ENCODE data around the gene PDZD4. TPM values are rescaled to one million over a fixed set of nuclear protein-coding genes. Genes with fewer than 3 reads are reported as not detected.

PDZD4 gene
- total RNA-seq, 1 donor from 2014 or later: 4.8 TPM

DNA sequence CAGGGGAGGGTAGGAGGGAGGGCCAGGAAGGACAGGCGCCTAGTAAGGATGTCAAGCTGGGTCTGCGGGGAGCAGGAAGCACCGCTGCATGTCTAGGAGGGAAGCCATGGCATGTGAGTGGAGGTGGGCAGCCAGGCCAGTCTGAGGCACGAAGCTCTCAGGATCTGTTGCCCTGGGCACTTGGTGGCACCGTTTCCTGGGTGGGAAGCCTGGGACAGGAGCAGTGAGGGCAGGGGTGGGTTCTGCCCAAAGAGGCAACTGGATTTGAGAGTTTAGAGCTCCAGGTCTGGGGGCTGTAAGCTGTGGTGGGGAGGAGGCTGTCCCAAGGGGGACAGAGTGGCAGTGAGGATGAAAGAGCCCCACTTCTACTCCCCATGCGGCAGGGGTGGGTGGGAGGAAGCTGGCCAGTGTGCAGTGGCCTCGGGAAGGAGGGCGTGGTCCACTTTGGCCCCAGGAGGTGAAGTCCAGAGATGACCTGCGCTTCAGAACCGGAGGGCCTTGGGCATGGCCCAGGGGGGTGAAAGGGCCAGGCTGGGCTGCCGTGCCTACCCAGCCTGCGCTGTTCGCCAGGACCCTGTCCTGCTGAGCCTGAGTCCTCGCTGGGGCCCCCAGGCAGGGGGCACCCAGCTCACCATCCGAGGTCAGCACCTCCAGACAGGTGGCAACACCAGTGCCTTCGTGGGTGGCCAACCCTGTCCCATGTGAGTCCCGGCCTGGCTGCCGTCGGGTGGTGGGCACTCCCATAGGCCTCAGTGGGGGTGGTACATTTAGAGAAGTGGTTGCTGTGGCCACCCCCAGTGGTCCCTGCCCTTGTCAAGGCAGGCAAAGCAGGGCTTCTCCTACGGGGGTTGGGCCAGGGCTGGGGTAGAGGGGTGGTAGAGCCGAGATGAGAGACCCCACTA is 57.8 kb downstream of the PDZD4 start:
- TF ChIP-seq, protein P1, sequence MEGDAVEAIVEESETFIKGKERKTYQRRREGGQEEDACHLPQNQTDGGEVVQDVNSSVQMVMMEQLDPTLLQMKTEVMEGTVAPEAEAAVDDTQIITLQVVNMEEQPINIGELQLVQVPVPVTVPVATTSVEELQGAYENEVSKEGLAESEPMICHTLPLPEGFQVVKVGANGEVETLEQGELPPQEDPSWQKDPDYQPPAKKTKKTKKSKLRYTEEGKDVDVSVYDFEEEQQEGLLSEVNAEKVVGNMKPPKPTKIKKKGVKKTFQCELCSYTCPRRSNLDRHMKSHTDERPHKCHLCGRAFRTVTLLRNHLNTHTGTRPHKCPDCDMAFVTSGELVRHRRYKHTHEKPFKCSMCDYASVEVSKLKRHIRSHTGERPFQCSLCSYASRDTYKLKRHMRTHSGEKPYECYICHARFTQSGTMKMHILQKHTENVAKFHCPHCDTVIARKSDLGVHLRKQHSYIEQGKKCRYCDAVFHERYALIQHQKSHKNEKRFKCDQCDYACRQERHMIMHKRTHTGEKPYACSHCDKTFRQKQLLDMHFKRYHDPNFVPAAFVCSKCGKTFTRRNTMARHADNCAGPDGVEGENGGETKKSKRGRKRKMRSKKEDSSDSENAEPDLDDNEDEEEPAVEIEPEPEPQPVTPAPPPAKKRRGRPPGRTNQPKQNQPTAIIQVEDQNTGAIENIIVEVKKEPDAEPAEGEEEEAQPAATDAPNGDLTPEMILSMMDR (IDR thresholded peaks at IDR 0.05; ENCODE audit: unreplicated experiment): no peak
- DNase-seq (ENCODE audit: low spot score, unreplicated experiment): no peak
- Mint-ChIP-seq H3K9me3 (ENCODE audit: low read depth) (no peaks in the 10 kb centered on the region), H3K4me1 (ENCODE audit: low read depth) (no peaks in the 10 kb centered on the region), H3K27me3 (no peaks in the 10 kb centered on the region), H3K4me3 (ENCODE audit: low read depth) (no peak overlapping the region), H3K36me3 (ENCODE audit: insufficient read depth) (no peaks in the 10 kb centered on the region), H3K27ac (no peak overlapping the region)

DNA sequence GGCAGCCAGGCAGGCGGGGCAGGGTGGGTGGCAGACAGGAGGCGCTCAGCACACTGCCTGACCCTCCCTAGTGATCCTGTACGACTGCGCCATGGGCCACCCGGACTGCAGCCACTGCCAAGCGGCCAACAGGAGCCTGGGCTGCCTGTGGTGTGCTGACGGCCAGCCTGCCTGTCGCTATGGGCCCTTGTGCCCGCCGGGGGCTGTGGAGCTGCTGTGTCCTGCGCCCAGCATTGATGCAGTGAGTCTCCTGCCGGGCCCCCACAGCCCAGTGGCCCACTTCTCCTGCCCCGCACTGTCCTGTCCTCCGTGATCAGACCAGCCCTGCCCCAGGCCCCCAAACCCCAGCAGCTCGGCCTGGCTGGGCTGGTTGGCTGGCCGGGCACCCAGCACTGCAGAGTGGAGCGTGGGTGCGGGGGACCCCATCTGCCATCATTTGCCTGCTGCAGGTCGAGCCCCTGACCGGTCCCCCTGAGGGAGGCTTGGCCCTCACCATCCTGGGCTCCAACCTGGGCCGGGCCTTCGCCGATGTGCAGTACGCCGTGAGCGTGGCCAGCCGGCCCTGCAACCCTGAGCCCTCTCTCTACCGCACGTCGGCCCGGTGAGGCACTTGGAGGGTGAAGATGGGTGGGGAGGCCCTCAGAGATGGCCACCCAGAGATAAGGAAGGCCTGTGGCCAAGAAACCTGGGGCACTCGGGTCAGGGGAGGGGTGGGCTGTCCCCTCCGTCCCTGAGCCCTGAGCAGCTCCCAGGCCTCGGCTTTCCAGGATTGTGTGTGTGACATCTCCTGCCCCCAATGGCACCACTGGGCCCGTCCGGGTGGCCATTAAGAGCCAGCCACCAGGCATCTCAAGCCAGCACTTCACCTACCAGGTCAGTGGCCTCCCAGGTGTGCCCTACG is 58.7 kb downstream of the PDZD4 start:
- TF ChIP-seq, protein P1 (IDR thresholded peaks at IDR 0.05; ENCODE audit: unreplicated experiment): no peak
- H3K27me3 Mint-ChIP-seq: no peaks in the 10 kb centered on the region

DNA sequence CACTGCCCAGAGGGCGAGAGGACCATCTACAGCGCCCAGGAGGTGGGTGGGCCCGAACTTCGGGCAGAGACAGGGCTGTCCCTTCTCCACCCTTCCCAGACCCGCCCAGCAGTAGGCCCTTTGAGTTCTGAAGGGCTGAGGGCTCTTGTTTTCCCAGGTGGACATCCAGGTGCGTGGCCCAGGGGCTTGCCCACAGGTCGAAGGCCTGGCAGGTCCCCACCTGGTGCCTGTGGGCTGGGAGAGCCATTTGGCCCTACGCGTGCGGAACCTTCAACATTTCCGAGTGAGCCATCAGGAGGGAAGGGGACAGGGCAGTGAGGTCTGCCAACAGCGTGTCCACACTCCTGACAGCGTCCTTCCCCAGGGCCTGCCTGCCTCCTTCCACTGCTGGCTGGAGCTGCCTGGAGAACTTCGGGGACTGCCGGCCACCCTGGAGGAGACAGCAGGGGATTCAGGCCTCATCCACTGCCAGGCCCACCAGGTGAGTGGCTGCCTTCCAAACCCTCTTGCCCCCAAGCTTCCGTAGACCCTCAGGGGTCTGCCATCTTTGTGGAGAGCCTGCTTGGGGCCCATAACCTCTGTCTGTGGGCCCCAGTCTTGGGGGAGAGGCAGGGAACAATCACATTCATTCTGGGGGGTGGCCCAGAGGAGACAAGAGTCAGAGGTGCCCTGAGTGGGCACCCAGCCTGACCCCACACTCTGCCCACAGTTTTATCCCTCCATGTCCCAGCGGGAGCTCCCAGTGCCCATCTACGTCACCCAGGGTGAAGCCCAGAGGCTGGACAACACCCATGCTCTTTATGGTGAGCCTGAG is 59.5 kb downstream of the PDZD4 start:
- H3K27me3 Mint-ChIP-seq: no peaks in the 10 kb centered on the region
- no peak overlapping the region for H3K4me3 Mint-ChIP-seq (ENCODE audit: low read depth)
- no peak overlapping the region for H3K27ac Mint-ChIP-seq
- H3K4me1 Mint-ChIP-seq (ENCODE audit: low read depth): peaks cover 2% of the 10 kb centered on the region
- TF ChIP-seq, protein P1 (IDR thresholded peaks at IDR 0.05; ENCODE audit: unreplicated experiment): no peak
- no peak for DNase-seq (ENCODE audit: low spot score, unreplicated experiment)
- H3K9me3 Mint-ChIP-seq (ENCODE audit: low read depth): no peaks in the 10 kb centered on the region
- H3K36me3 Mint-ChIP-seq (ENCODE audit: insufficient read depth): no peaks in the 10 kb centered on the region

More for the DNA sequence above, 58.7 kb downstream of the PDZD4 start:
- Mint-ChIP-seq H3K4me1 (ENCODE audit: low read depth) (no peaks in the 10 kb centered on the region), H3K36me3 (ENCODE audit: insufficient read depth) (no peaks in the 10 kb centered on the region), H3K27ac (no peak overlapping the region), H3K4me3 (ENCODE audit: low read depth) (no peak overlapping the region), H3K9me3 (ENCODE audit: low read depth) (no peaks in the 10 kb centered on the region)
- no peak for DNase-seq (ENCODE audit: low spot score, unreplicated experiment)

DNA sequence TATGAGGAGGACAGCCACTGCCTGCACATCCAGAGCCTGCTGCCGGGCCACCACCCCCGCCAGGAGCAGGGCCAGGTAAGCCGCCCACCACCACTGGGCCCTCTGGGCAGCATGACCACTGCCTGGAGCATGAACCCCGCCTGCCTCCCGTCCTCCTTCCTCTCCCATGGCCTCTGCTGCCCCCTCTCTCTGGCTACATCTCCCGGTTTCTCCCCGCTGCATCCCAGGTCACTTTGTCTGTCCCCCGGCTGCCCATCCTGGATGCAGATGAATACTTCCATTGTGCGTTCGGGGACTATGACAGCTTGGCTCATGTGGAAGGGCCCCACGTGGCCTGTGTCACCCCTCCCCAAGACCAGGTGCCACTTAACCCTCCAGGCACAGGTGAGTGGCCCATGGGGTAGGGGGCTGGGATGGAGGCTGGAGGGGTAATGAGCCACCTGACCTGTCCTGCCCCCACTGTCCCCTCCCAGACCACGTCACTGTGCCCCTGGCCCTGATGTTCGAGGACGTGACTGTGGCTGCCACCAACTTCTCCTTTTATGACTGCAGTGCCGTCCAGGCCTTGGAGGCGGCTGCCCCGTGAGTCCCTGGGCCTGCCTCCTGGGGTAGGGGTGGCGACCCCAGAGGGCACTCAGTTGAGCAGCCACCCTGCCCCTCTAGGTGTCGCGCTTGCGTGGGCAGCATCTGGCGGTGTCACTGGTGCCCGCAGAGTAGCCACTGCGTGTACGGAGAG is 60.3 kb downstream of the PDZD4 start:
- Mint-ChIP-seq H3K9me3 (ENCODE audit: low read depth) (no peaks in the 10 kb centered on the region), H3K4me3 (ENCODE audit: low read depth) (no peak overlapping the region), H3K4me1 (ENCODE audit: low read depth) (peaks cover 2% of the 10 kb centered on the region), H3K27ac (no peak overlapping the region), H3K36me3 (ENCODE audit: insufficient read depth) (no peaks in the 10 kb centered on the region), H3K27me3 (no peaks in the 10 kb centered on the region)
- DNase-seq (ENCODE audit: low spot score, unreplicated experiment): no peak
- TF ChIP-seq, protein P1 (IDR thresholded peaks at IDR 0.05; ENCODE audit: unreplicated experiment): no peak
